Neural cell (in vitro differentiated cells): ENCODE measurements around the gene PWWP2B.

Experiments
- CTCF ChIP-seq: fragments of 450-650 bp; IDR thresholded peaks from 2 replicates; pipeline ENCODE4 v1.5.1; 2014; ENCODE audit warnings: antibody characterized with exemption, mild to moderate bottlenecking, moderate library complexity; ENCODE audit not compliant: poor library complexity, severe bottlenecking
- EP300 ChIP-seq: fragments of 450-650 bp; conservative IDR thresholded peaks from 2 replicates; pipeline ENCODE4 v1.6.1; 2014; ENCODE audit warnings: antibody characterized with exemption, mild to moderate bottlenecking, moderate library complexity; ENCODE audit not compliant: poor library complexity, severe bottlenecking
- EZH2 ChIP-seq: fragments of 200-600, 300-800 bp; shearing (Covaris generic), sonication (generic); IDR thresholded peaks from 2 replicates; pipeline ENCODE4 v1.6.1; 2014; ENCODE audit warnings: antibody characterized with exemption, low read length, borderline replicate concordance, mild to moderate bottlenecking; ENCODE audit not compliant: insufficient read depth, poor library complexity, severe bottlenecking
- POLR2AphosphoS5 ChIP-seq: IDR thresholded peaks from 2 replicates; pipeline ENCODE4 v1.6.1; 2012
- REST ChIP-seq: IDR thresholded peaks from 2 replicates; pipeline ENCODE4 v1.6.1; 2012; ENCODE audit warnings: borderline replicate concordance
- TAF1 ChIP-seq: IDR thresholded peaks from 2 replicates; pipeline ENCODE4 v1.6.1; 2012; ENCODE audit warnings: low read depth

- TF ChIP-seq POLR2AphosphoS5 (no peak), CTCF (no peak), EZH2 (no peak), EP300 (no peak), REST (no peak), TAF1 (no peak)
These were observed 31.0 kb downstream of the PWWP2B start for GRCh38 chr10:132427939-132428367.
